Astrocyte of the spinal cord (primary cell): Measurements from ENCODE around the gene RTRAF.

ENCODE experiments used
- DNase-seq: peaks from one replicate; pipeline ENCODE4 v3.0.0; 2011; ENCODE audit warnings: low read depth, low spot score
- H3K4me3 ChIP-seq: 2 replicates; pipeline ENCODE4 v1.5.1; 2011; ENCODE audit warnings: low read depth, mild to moderate bottlenecking, low read length, moderate library complexity
- in situ Hi-C: cut with HindIII; loops from 2 replicates; pipeline ENCODE4 v1.10.0; 2017; ENCODE audit warnings: low sequenced_read_pairs
- TF ChIP-seq, protein P1 (sequence below): IDR thresholded peaks from 2 replicates; pipeline ENCODE4 v1.5.1; 2012; ENCODE audit warnings: low read depth, mild to moderate bottlenecking, low read length, inconsistent platforms

The RTRAF gene

GRCh38 chr14:52000019-52000582 lies 10.8 kb downstream of the RTRAF start:
- in situ Hi-C loops: no loop called here
- TF ChIP-seq, protein P1, sequence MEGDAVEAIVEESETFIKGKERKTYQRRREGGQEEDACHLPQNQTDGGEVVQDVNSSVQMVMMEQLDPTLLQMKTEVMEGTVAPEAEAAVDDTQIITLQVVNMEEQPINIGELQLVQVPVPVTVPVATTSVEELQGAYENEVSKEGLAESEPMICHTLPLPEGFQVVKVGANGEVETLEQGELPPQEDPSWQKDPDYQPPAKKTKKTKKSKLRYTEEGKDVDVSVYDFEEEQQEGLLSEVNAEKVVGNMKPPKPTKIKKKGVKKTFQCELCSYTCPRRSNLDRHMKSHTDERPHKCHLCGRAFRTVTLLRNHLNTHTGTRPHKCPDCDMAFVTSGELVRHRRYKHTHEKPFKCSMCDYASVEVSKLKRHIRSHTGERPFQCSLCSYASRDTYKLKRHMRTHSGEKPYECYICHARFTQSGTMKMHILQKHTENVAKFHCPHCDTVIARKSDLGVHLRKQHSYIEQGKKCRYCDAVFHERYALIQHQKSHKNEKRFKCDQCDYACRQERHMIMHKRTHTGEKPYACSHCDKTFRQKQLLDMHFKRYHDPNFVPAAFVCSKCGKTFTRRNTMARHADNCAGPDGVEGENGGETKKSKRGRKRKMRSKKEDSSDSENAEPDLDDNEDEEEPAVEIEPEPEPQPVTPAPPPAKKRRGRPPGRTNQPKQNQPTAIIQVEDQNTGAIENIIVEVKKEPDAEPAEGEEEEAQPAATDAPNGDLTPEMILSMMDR: no peak
- H3K4me3 ChIP-seq: no peak overlapping the region
- DNase-seq: no peak

GRCh38 chr14:52000696-52001095 lies 11.3 kb downstream of the RTRAF start:
- H3K4me3 ChIP-seq: no peak overlapping the region
- TF ChIP-seq, protein P1: no peak
- in situ Hi-C loops: no loop called here
- DNase-seq: no peak

DNA sequence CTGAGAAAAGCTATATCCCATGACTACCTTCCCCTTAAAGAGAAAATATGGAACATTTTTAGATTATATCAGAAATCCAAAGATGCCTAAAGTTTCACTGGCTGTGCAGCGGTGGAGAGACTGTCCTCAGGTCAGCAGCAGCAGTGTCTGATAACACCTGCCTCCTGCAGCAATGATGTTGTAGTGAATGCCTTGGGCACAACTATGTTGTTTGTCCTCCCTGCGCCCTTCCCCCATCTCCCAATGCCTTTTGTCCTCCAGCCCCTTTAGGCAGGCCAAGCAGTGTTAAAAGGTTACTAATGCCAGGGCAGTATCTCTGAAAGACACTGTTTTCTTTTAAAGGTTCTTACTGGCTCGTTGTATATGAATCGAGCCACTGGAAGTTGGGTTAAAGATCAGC lies 13.2 kb downstream of the RTRAF start:
- TF ChIP-seq, protein P1: no peak
- no peak overlapping the region for H3K4me3 ChIP-seq
- in situ Hi-C loops: no loop called here
- DNase-seq: no peak

- in situ Hi-C loops: no loop called here
- no peak overlapping the region for H3K4me3 ChIP-seq
- DNase-seq: peak; percentile 77
- TF ChIP-seq, protein P1: no peak
Measured at GRCh38 chr14:52003324-52003723, 14.0 kb downstream of the RTRAF start.

- TF ChIP-seq, protein P1: no peak
- in situ Hi-C loops: no loop called here
- no peak for DNase-seq
- H3K4me3 ChIP-seq: no peak overlapping the region
Measured at GRCh38 chr14:52005625-52006024, 16.3 kb downstream of the RTRAF start.

- DNase-seq: no peak
- TF ChIP-seq, protein P1: no peak
- in situ Hi-C loops: no loop called here
- H3K4me3 ChIP-seq: no peak overlapping the region
Measured at GRCh38 chr14:52006361-52006760, 17.0 kb downstream of the RTRAF start.

GRCh38 chr14:52007211-52007610 lies 17.9 kb downstream of the RTRAF start:
- TF ChIP-seq, protein P1: no peak
- H3K4me3 ChIP-seq: no peak overlapping the region
- no peak for DNase-seq
- in situ Hi-C loops: no loop called here
